ENCODE data around the gene WHAMM.
"Not testable (repeated sequence)": the region's sequence is repeated elsewhere in the genome, so short reads cannot be mapped to it uniquely, and the experiment has no call there.

WHAMM gene

GRCh38 chr15:82839136-82839535, 29.7 kb downstream of the WHAMM start:
- DNase-seq, result no peak

- no peak for DNase-seq
Measured at GRCh38 chr15:82840166-82840565, 30.7 kb downstream of the WHAMM start.

- no peak for DNase-seq
Measured at GRCh38 chr15:82843566-82843965, 34.1 kb downstream of the WHAMM start.

DNA sequence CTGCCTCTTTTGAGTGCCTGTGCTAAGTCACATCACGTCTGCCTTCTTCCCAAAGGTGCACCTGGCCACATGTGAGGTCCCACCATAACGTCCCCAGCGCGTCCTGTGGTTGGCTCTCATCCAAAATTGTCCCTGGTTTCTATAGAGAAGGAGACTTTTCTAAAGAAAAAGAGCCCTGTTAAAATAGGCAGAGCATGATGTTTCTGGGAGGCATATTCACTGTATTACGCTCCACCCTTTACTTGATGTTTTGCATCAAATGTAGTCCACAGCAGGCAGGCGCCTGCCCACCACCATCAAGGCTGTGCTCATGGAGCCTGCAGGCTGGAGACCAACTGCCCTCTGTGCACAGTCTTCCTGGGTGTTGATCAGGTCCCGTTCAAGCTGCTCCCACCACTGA, 36.3 kb downstream of the WHAMM start:
- DNase-seq, result no peak

GRCh38 chr15:82846621-82847020, 37.2 kb downstream of the WHAMM start:
- no peak for DNase-seq

- DNase-seq, result no peak
Measured at GRCh38 chr15:82847703-82848102, 38.3 kb downstream of the WHAMM start.

- no peak for DNase-seq
Measured at GRCh38 chr15:82848241-82848993, 39.0 kb downstream of the WHAMM start.

- DNase-seq, result peak; percentile 48
Measured at GRCh38 chr15:82849556-82850512, 40.4 kb downstream of the WHAMM start.

DNA sequence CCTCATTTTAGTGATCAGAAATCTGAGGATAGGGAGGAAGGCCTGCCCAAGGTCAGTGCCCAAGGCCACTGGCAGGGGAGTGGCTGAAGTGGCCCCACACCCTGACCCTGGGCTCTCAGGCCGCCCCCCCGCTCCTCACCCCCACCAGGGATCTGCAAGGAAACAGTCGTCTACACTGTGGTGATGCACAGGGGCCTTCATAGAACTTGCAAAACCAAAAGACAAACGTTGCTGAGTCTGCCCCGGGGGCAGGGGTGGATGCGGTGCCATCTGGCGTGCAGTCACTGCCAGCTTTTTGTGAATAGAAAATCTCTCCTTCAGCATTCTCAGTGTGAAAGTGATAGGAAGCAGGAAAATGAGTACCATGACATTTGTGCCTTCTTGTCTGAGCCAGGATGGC, 41.3 kb downstream of the WHAMM start:
- DNase-seq, result no peak

DNA sequence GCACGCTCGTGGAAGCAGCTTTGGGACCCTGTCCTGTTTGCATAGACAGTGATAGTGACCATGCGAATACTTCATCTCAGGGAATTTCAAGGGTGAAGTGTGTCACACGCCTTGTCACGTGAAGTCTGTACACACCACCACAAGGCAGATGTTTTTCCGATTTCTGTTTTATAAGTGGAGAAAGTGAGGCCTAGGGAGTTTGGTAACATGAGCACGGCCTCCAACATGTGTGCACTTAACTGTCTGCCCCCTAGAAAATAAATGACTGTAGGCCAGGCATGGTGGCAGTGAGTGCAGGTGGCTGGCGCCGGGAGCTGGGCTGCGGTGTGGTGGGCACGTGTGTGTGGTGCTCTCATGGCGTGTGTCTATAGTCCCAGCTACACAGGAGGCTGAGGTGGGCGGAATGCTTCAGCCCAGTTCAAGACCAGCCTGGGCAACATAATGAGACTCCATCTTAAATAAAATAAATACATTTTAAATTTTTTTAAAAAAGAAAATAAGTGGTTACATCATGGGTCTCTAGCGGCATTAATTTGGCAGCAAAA, 42.0 kb downstream of the WHAMM start:
- no peak for DNase-seq

DNA sequence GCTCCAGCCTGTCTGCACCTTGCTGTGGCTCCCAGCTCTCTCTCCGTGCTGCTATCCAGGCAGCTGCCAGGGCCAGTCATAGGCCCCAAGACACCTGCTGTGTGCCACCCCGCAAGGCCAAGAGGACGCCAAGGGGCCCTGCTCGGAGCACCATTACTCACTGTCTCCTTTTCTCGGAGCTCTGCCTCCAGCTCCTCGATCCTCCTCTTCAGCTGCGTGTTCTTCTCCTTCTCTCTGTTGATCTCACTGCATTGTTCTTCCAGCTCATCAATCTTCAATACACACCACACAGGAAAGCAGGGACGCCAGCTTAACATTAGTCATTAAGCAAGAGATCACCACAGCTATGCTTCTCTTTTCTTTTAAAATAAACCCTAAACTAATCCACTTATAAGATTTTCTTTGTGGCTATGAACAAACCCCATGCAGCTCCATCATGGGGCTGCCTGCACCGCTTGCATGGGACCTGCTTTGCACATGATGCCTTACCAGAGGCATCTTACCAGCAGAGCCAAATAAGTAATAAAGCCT, 42.6 kb downstream of the WHAMM start:
- DNase-seq, result no peak

GRCh38 chr15:82852941-82853561, 43.6 kb downstream of the WHAMM start:
- no peak for DNase-seq

DNA sequence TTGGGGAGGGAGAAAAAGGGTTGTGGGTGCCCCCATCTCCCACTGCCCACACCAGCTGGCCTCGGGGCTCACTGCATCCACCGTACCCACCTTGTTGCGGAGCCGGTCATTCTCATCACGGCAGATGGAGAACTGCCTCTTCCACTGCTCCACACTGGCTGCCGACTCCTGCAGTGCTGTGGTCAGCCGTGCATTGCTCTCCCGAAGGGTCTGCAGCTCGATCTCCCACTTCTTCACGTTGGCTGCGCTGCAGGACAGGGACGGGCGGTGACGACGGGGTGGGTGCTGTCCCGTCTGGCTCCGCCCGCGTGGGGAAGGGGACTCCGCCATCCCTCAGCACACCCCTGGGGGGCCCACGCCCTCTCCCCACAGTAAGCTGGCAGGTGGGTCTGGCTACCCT, 45.1 kb downstream of the WHAMM start:
- no peak for DNase-seq

DNA sequence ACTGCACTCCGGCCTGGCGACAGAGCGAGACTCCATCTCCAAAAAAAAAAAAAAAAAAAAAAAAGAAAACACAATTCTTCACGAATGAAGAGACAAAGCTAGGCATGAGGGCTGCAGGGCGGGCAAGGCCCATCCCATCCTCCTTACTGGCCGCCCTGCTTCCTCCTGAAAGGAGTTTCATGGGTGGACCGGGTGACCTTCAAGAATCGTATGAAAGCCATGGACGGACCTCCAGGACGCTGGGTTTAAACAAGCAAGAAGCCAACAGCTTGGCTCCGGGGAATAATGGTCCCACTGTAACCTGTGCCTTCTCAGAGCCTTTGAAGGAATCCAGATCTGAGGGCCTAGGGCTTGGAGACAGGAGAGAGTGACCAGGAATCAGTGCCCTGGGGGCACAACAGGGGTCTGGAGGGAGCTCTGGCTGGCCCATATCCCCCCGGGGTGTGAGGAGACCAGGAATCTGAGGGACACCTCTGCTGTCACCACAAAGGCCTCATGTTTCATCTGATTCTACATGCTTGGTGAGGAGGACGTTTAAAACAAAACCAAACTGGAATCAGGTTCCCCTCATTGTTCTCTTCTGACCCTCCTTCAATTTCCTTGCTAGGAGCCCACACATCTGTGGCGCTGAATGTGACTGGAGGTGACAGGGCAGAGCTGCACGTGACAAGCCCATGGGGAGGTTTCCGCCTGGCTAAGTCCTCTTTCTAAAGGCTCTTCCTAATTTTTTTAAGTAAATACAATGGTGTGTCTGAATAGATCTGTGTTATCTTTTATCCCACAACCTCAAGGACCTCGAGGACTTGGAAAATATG, 46.1 kb downstream of the WHAMM start:
- DNase-seq, result no peak

- DNase-seq, result no peak
Measured at GRCh38 chr15:82856397-82857170, 47.2 kb downstream of the WHAMM start.

DNA sequence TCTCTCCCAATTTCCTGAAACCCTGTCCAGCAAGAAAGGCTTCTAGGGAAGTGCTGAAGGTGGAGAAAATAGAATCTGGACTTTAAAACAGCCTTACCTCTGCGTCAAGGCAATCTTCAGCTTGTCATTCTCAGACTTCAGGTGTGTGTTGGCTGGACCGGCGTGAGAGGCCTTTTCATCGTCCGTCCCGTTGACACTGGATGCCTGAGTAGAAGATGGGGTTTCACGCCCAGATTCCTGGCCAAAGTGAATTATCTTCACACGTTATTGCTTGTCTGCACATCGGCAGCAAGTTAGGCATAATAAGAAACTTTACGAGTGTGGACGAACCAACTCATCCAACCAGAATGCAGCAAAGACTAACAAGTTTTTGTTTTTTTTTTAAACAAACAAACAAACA, 49.5 kb downstream of the WHAMM start:
- no peak for DNase-seq

GRCh38 chr15:82862886-82863285, 53.5 kb downstream of the WHAMM start:
- DNase-seq, result no peak

DNA sequence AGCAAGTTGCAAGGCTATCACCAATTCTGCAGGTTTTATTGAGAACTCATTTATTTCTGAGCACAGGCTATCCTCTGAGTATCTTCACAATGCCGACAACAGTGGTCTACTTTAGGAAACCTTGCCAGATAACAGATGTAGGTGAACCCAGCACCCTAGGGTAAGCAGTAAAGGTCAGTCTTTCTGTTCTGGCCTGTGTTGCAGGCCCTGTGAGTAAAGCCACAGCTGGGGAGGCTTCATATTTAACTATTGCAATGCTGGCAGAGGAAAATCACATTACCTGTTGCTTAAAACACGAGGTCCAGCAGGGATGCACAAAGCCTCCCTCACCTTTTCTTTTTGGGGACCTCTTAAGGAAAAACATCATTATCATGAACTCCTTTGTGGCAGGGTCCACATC, 55.5 kb downstream of the WHAMM start:
- no peak for DNase-seq

GRCh38 chr15:82865581-82865980, 56.2 kb downstream of the WHAMM start:
- DNase-seq, result not testable (repeated sequence)

DNA sequence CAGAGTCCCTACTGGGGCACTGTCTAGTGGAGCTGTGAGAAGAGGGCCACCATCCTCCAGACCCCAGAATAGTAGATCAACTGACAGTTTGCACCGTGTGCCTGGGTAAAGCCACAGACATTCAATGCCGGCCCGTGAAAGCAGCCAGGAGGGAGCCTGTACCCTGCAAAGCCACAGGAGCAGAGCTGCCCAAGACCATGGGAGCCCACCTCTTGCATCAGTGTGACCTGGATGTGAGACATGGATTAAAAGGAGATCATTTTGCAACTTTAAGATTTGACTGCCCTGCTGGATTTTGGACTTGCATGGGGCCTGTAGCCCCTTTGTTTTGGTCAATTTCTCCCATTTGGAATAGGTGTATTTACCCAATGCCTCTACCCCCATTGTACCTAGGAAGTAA, 56.6 kb downstream of the WHAMM start:
- not testable (repeated sequence) for DNase-seq

DNA sequence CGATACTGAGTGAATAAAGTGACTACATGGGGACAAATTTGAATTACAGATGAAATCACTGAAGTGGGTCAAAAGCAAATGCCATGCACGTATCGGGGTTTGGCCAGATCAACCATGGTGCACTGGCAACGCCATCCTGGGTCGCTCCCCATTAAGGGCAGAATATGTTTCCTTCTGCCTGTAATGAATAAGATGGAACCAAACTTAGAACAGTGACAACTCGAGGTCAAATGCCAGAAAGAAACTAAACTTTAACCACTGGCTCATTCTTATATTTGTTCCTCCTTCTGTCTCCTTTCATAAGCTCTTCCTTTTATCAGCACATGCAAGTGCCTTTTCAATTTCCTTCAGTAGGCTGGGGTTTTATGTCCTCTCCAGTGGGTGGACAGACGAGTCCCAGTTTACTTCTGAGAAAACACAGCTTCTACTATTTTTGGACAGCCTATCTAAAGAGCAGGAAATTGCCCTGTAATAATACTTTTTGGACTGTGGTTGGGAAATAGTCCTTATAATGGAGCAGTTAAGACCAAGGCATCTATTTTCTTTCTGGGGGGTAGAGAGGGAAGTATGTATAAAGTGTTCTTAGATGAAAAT, 61.4 kb downstream of the WHAMM start:
- no peak for DNase-seq

Data from NCI-H2081 treated with DMSO at 0.1 percent for 48 hours (cell line).